GM19324 (cell line): Measurements from ENCODE around the gene RIC8A.
A peak's percentile ranks its signal among the peaks of the same experiment; 100 is the strongest.

ENCODE experiments used
- ATAC-seq: cut with Tn5 transposase; IDR thresholded peaks from one replicate; pipeline ENCODE4 v1.9.1; 2021; ENCODE audit warnings: mild to moderate bottlenecking, moderate library complexity; ENCODE audit not compliant: unreplicated experiment, low FRiP score

RIC8A gene

DNA sequence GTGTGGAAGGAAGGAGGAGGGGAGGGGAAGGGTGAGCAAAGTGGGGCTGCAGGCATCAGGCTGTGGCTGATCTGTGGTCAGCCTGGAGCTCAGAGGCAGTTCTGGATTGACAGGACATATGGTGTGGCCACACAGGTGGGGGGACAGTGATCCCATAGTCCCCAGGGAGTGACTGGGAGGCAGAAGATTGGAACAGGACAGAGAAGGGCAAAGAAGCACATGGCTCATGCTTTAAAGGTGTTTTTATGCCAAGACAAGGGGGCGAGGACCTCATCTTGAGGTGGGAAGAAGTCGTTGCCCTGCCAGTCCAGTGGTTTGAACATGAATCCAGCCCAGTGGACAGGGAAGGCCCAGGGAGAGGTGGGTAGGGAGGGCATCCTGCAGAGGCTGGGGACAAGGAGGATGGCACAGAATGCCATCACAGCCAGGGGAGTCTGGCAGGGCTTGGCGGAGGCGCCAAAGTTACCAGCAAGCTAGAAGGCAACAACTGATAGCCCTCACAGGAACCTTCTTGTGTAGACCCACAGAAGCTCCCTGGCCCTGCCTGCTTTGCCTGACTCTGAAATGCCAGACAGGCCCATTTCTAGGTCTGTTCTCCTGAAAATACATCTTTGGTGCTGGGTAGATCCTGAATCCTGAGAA is 3.4 kb upstream of the RIC8A start:
- ATAC-seq, result no peak

DNA sequence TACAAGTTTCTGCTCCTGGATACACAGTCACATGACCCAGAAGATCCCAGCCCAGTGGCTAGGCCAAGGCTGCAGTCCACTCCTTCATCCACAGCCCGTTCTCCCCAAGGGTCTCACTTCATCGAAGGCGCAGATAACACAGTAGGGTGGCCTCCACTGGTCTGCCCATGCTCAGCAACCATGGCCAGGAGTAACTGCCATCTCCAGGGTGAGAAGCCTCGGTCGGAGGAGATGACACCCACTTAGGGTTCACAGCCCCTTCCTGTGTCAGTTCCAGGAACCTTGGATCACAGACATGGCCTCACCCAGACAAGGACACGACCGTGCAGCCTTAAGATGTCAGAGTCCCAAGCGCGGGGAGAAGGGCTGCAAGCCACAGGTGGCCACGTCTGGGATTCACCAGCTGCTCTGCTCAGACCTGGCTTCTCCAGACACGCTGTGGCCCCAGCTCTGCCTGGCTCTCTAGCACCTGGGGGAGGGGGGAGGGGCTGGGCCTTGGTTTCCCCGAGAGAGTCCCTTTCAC is 2.9 kb upstream of the RIC8A start:
- no peak for ATAC-seq

DNA sequence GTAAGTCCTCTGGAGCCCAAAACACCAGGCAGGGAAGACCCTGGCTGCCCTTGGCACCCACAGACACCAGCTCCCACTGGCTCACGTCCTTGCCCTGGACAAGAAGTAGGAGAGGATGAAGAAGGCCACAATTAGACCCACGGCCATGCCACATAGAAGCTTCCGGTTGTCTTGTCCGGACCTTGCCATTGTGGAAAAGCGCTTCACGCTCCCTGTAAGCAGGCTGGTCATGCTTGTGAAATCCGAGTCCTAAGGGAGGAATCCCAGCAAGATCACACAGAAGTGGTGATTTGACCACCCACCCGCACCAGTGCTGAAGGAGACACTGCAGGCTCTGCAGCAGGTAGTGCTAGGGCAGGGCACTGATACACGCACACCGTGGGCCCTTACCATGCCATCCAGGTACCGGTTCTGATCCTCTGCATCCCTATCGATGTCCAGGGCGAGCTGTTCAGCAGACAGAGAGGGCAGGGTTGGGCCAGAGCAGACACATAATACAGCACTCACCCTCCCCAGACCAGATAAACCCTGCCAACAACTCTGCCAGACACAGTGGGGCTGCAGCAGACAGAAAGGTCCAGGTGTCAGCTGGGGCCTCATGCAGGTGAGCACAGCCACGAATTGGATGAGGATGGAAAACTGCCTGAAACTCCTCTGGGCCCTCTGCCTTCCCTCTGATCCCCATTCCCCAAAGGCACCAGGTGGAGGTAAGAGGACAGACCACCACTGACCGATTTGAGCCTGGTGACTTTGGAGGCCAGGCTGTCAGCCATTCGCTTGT is 2.1 kb upstream of the RIC8A start:
- ATAC-seq, result no peak

DNA sequence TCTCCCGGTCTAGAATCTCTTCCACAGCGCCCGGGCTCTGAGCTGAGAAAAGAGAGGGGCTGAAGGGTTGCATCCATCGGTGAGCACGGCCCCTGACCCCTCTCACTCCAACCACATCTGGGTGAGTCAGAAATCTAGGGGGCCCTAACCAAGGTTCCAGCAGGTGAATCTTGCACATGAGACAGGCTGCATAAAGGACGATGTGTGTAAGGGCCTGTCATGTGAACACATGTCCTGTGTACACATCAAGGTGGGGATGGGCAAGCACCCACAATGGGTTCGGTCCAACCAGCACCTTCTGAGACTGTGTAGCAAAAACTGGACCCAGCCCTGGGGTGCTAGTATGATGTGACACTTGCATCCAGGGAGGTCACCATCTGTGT is 1.5 kb upstream of the RIC8A start:
- ATAC-seq, result no peak

DNA sequence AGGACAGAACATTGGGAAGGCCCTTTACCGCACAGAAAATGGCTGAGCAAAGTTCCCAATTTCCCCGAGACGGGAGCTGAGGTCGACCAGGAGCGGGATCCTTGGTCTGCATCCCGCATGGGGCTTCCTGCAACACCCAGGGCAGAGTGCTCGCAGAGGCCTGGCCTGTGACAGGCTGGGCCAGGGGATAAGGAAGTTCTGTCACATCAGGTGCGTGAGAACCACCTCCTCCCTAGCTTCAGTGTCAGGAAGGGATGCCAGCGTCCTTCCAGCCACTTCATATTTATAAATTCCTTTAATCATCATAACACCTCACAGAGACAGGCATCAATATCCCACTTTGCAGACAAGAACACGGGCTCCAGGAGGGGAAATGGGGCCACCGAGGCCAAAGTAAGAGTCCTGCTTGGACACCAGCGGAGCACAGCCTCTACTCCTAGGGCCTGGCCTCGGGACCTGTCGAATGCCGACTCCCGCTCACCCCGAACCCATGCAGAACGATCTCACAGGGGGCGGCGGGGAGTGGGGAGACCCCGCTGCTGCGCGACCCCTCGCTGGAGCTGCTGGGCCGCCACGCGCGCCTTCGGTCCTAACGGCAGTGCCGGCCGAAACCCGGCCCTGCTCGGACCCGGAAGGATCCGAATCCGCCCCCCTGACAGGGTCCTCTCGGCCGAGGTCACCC is 841 bp upstream of the RIC8A start:
- no peak for ATAC-seq

DNA sequence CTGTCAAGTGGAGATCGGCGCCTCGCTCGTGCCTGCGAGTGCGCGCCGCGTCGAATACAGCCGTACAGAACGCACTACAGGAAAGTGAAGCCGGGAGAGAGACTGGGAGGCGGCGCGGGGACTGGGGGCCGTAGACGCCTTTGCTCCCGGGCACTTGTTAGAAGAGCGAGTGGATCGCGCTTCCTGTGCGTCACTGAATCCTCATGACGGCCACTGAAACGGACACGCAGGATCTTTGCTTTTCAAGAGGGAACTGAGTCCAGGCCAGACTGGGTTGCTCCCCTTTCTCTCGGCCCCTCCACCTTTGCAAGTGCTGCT is 314 bp downstream of the RIC8A start:
- no peak for ATAC-seq

DNA sequence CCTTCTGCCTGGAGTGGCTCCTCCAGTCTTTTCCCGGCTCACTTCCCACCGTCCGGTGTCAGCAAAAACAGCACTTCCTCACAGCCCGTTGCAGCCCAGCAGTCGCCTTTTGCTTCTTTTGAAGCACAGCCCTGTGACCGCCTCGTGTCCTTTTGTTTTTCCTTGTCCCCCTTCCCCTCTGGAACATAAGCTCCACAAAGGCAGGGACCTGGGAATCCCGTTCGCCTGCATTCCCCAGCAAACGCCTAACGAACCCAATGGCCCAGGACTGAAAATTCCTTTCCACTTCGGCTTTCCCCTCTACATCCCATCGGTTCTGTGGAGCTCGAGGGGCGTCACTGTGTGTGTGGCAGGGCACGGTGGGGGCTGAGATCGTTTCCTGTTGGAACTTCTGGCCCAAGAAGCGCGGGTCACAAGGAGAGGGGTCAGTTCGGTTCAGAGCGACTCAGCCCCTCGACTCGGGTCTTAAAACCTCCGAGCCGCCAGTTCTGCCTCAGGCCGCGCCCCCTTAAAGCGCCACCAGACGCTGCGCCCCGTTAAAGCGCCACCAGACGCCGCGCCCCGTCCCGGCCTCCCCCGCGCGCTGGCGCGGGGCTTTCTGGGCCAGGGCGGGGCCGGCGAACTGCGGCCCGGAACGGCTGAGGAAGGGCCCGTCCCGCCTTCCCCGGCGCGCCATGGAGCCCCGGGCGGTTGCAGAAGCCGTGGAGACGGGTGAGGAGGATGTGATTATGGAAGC is 841 bp downstream of the RIC8A start:
- ATAC-seq, result peak; percentile 44

DNA sequence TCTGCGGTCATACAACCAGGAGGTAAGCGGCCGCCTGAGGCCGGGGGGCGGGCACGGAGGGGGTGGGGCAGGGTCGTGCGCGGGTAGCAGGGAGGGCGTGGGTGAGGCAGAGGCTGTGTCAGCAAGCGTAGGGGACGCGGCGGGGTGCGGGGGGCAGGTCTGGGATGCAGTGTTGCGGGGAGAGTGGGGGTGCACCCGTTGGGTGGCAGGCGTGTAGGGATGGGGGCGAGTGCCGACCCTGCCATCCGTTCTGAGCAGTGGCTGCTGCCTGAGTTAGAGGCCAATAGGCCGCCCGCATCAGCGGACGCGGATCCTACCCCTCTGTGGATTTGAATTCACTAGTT is 1.4 kb downstream of the RIC8A start:
- no peak for ATAC-seq

DNA sequence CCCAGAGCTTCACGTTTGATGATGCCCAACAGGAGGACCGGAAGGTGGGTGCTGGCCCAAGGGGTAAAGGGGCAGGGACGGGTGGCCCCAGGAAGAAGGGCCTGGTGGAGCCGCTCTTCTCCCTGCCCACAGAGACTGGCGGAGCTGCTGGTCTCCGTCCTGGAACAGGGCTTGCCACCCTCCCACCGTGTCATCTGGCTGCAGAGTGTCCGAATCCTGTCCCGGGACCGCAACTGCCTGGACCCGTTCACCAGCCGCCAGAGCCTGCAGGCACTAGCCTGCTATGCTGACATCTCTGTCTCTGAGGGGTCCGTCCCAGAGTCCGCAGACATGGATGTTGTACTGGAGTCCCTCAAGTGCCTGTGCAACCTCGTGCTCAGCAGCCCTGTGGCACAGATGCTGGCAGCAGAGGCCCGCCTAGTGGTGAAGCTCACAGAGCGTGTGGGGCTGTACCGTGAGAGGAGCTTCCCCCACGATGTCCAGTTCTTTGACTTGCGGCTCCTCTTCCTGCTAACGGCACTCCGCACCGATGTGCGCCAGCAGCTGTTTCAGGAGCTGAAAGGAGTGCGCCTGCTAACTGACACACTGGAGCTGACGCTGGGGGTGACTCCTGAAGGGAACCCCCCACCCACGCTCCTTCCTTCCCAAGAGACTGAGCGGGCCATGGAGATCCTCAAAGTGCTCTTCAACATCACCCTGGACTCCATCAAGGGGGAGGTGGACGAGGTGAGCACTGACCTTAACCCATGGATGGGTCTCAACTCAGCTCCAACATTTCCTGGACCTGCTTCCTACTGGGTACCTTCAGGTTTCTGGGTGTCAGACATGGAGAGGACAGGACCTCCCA is 2.0 kb downstream of the RIC8A start:
- no peak for ATAC-seq

DNA sequence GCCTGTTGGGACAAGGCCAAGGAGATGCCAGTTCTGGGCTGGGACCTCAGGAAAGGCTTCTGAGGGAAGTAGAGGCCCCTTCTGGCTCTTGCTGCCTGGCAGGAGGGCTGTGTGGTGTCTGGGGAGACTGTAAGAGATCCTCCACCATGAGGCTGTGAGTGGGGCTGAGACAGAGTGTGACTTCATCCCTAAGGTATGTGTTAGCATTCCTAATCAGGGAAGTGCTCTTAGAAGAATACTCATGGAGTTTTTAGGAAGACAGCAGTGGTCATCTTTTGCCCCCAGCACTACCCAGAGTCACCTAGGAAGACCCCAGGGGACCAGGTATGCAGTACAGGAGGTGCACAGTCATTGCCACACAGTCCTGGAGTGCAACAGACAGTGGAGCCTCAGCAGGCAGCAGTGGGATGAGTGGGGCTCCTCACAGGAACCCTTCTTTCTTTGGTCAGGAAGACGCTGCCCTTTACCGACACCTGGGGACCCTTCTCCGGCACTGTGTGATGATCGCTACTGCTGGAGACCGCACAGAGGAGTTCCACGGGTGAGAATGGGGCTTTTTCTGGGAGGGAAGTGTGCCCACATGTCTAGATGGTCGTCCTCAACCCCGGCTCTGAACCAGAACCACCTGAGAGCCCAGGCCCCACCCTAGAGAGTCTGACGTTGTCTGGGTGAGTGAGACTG is 2.8 kb downstream of the RIC8A start:
- ATAC-seq, result no peak

DNA sequence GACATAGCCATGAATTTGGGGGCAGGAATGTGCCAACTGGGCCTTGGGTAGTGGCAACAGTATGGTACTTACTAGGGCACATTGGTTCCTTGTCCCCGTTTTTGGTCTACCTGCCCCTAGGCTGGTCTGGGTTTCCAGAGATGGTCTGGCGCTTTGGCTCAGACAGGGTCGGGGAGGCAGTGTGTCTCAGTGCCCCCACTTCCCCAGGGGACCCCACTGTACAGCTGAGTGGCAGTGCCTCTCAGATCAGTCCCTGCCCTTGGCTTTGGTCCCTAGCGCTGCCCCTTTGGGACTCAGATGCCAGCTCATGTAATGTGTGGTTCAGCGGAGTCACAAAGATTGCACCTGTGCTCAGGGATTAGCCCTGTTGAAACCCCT is 3.3 kb downstream of the RIC8A start:
- ATAC-seq, result no peak

DNA sequence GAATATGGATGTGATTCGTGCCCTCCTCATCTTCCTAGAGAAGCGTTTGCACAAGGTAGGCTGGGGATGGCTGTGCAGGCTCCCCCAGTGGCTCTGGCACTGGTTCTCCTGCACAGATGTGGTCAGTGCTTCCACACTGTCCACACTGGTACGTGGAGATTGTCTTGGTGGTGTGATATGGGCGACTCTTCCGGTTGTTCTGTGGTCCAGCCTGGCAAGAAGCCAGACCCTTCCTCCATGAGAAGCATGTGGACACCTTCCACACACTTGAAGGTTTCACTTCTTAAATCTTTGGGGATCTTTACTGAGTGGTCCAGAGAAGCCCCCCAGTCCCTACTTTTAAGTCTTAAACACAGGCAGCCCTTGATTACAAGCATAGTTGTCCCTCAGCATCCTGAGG is 3.8 kb downstream of the RIC8A start:
- no peak for ATAC-seq

DNA sequence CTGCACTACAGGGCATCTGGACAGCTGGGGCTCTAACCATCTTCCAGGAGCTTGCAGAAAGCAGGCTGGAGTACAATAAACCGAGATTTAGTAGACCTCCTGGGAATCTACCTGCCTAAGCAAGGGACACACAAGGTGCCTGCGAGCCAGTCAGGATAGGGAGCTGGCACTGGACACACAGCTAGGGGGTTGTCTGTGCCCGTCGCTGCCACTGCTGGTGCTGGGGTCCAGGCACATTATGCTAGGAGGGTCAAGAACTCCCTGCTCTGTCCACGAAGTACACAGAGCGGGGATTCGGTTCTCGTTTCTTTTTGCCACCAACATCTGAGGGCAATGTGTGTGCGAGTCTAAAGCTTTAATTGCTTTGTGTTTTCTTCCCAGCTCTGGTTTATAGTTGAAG is 4.2 kb downstream of the RIC8A start:
- no peak for ATAC-seq

DNA sequence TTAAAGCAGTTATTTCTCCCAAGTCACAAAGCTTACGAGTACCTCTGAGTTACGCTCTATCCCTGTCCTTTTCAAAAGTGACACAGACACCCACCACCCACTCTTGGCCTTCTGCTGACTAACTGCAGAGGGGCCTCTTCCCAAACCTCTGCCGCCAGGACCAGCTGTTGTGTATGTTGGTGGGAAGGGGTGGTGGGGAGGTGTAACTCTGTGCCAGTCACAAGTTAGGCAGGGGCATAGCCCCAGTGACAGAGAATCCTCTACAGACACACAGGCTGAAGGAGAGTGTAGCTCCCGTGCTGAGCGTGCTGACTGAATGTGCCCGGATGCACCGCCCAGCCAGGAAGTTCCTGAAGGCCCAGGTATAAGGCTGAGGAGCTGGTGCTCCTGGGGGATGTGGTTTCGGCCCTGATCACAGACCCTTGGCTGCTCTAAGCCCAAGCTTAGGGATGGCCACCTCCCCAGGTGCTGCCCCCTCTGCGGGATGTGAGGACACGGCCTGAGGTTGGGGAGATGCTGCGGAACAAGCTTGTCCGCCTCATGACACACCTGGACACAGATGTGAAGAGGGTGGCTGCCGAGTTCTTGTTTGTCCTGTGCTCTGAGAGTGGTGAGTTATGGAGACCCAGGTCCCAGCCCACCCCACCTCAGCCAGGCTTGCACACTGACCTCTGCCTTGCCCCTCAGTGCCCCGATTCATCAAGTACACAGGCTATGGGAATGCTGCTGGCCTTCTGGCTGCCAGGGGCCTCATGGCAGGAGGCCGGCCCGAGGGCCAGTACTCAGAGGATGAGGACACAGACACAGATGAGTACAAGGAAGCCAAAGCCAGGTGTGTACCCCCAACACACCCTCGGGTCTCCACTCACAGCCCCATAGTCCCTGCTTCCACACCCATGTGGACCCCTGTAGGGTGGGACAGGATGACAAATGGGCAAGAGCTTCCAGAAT is 4.9 kb downstream of the RIC8A start:
- no peak for ATAC-seq

DNA sequence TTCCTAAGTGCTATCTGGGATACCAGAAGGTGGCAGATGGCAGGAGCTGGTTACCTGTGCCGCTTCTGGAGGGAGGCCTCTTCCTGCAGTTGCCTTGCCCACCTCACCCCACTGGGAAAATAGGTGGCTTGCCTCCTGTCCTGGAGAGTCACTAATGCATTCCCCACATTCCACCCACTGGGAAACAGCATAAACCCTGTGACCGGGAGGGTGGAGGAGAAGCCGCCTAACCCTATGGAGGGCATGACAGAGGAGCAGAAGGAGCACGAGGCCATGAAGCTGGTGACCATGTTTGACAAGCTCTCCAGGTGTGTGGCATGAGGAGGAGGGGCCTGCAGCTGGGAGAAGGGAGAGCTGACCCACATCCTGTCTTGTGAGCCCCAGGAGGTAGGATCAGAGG is 5.6 kb downstream of the RIC8A start:
- ATAC-seq, result no peak

DNA sequence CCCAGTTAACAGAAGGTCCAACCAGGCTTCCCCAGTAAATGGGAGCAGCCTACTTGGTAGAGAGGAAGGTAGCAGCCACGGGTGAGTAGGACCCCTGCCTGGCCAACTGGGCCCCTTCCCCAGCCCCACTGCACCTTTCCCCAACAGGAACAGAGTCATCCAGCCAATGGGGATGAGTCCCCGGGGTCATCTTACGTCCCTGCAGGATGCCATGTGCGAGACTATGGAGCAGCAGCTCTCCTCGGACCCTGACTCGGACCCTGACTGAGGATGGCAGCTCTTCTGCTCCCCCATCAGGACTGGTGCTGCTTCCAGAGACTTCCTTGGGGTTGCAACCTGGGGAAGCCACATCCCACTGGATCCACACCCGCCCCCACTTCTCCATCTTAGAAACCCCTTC is 6.6 kb downstream of the RIC8A start:
- ATAC-seq, result no peak

DNA sequence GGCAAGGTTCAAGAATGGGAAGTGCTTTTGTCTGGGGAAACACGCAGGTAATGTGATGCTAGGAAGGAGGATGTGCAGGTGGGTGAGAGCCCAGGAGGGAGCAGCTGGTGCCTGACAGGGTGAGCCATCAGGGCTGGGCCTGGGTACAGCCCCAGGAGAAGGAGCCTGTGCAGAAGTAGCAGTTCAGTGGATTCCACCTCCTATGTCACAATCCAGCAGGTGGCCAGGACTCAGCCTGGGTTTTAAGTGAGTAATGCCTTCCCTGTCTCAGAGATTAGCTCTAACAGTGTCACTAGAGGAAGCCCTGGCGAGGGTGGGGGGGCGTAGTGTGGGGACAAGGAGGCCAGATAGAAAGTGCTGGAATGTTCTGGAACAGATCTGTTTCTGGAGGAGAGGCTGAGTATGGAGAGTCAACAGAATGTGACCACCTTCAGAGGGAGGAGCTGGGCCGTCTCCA is 8.1 kb downstream of the RIC8A start:
- ATAC-seq, result no peak

DNA sequence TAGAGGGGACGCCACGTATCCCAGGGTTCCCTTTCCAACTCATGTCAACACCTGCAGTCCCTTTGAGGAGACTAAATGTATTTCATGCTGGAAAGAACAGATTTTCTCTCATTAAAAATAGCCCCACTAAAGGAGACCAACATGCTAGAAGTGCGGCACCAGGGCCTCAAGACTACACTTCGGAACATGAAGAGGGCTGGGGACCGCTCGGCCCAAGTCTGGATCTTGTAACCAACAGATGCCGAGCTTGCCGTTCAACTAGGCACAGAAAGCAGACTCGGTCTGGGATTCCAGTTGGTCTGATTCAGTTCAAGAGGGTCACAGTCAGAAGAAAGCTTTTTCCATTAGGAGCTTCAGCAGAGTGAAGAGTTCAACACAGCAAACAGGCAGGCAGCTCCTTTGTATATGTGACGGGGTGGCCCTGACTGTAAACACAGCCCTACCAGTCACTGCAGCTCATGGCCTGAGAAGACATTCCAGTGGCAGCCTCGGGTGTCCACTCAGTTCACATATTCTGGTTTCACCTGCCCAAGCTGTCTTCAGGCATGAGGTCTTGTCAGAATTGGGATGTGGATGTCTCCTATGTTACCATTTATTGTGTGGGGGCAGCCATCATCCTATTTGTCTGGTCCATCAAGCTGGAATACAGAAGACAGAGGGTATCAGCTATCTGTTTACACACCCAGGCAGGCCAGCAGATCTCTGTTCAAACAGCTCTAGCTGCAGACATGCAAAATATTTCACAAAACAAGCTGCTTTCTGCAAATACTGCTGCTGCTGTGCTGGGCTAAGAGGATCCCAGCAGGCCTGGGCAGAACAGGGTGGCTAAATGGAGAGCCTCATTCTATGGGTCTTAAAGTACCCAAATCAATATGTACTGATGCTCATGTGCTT is 8.8 kb downstream of the RIC8A start:
- no peak for ATAC-seq
